ENCODE data around the gene FDXR.

The FDXR gene

GRCh38 chr17:74821655-74822334 lies 51.0 kb downstream of the FDXR start:
- Histone ChIP-seq H3K9ac (ENCODE audit: insufficient read length, low read depth) (no peak overlapping the region), H3K27me3 (ENCODE audit: insufficient read depth, insufficient read length) (no peaks in the 10 kb centered on the region), H3K9me3 (ENCODE audit: insufficient read depth, low read length) (no peaks in the 10 kb centered on the region), H3K36me3 (ENCODE audit: insufficient read depth, insufficient read length, low read length) (peaks cover 61% of the 10 kb centered on the region), H3K4me1 (ENCODE audit: insufficient read depth, insufficient read length) (peaks cover 4% of the 10 kb centered on the region), H3K4me3 (ENCODE audit: insufficient read length, low read depth) (no peak overlapping the region)
- no peak for DNase-seq (ENCODE audit: low read depth, low spot score)
- no peak for TF ChIP-seq YY1 (IDR thresholded peaks at IDR 0.05; ENCODE audit: insufficient read depth, insufficient read length)
- TF ChIP-seq ZNF274 (IDR thresholded peaks at IDR 0.05; ENCODE audit: low read depth, low read length): no peak
- no peak for TF ChIP-seq SUZ12 (IDR thresholded peaks at IDR 0.05; ENCODE audit: extremely low read depth, insufficient read depth, insufficient read length)

- Histone ChIP-seq H3K4me1 (ENCODE audit: insufficient read depth, insufficient read length) (peaks cover 4% of the 10 kb centered on the region), H3K9me3 (ENCODE audit: insufficient read depth, low read length) (no peaks in the 10 kb centered on the region), H3K36me3 (ENCODE audit: insufficient read depth, insufficient read length, low read length) (peaks cover 56% of the 10 kb centered on the region), H3K27me3 (ENCODE audit: insufficient read depth, insufficient read length) (no peaks in the 10 kb centered on the region), H3K9ac (ENCODE audit: insufficient read length, low read depth) (no peak overlapping the region), H3K4me3 (ENCODE audit: insufficient read length, low read depth) (no peak overlapping the region)
- no peak for DNase-seq (ENCODE audit: low read depth, low spot score)
- TF ChIP-seq SUZ12 (IDR thresholded peaks at IDR 0.05; ENCODE audit: extremely low read depth, insufficient read depth, insufficient read length) (no peak), ZNF274 (IDR thresholded peaks at IDR 0.05; ENCODE audit: low read depth, low read length) (no peak), YY1 (IDR thresholded peaks at IDR 0.05; ENCODE audit: insufficient read depth, insufficient read length) (no peak)
Measured at GRCh38 chr17:74819801-74820436, 52.9 kb downstream of the FDXR start.

GRCh38 chr17:74818291-74818938 lies 54.4 kb downstream of the FDXR start:
- peaks cover 51% of the 10 kb centered on the region for H3K36me3 ChIP-seq (ENCODE audit: insufficient read depth, insufficient read length, low read length)
- TF ChIP-seq YY1 (IDR thresholded peaks at IDR 0.05; ENCODE audit: insufficient read depth, insufficient read length): no peak
- no peak for TF ChIP-seq SUZ12 (IDR thresholded peaks at IDR 0.05; ENCODE audit: extremely low read depth, insufficient read depth, insufficient read length)
- no peak for TF ChIP-seq ZNF274 (IDR thresholded peaks at IDR 0.05; ENCODE audit: low read depth, low read length)
- H3K4me3 ChIP-seq (ENCODE audit: insufficient read length, low read depth): no peak overlapping the region
- peaks cover 4% of the 10 kb centered on the region for H3K4me1 ChIP-seq (ENCODE audit: insufficient read depth, insufficient read length)
- no peak overlapping the region for H3K9ac ChIP-seq (ENCODE audit: insufficient read length, low read depth)
- DNase-seq (ENCODE audit: low read depth, low spot score): no peak
- no peaks in the 10 kb centered on the region for H3K27me3 ChIP-seq (ENCODE audit: insufficient read depth, insufficient read length)
- H3K9me3 ChIP-seq (ENCODE audit: insufficient read depth, low read length): no peaks in the 10 kb centered on the region

GRCh38 chr17:74816905-74817620 lies 55.7 kb downstream of the FDXR start:
- peaks cover 52% of the 10 kb centered on the region for H3K36me3 ChIP-seq (ENCODE audit: insufficient read depth, insufficient read length, low read length)
- H3K4me3 ChIP-seq (ENCODE audit: insufficient read length, low read depth): no peak overlapping the region
- no peak for DNase-seq (ENCODE audit: low read depth, low spot score)
- peaks cover 6% of the 10 kb centered on the region for H3K4me1 ChIP-seq (ENCODE audit: insufficient read depth, insufficient read length)
- no peaks in the 10 kb centered on the region for H3K27me3 ChIP-seq (ENCODE audit: insufficient read depth, insufficient read length)
- no peak overlapping the region for H3K9ac ChIP-seq (ENCODE audit: insufficient read length, low read depth)
- H3K9me3 ChIP-seq (ENCODE audit: insufficient read depth, low read length): no peaks in the 10 kb centered on the region
- TF ChIP-seq SUZ12 (IDR thresholded peaks at IDR 0.05; ENCODE audit: extremely low read depth, insufficient read depth, insufficient read length) (no peak), YY1 (IDR thresholded peaks at IDR 0.05; ENCODE audit: insufficient read depth, insufficient read length) (no peak), ZNF274 (IDR thresholded peaks at IDR 0.05; ENCODE audit: low read depth, low read length) (no peak)

- peaks cover 6% of the 10 kb centered on the region for H3K4me1 ChIP-seq (ENCODE audit: insufficient read depth, insufficient read length)
- no peak for TF ChIP-seq YY1 (IDR thresholded peaks at IDR 0.05; ENCODE audit: insufficient read depth, insufficient read length)
- no peak for TF ChIP-seq ZNF274 (IDR thresholded peaks at IDR 0.05; ENCODE audit: low read depth, low read length)
- TF ChIP-seq SUZ12 (IDR thresholded peaks at IDR 0.05; ENCODE audit: extremely low read depth, insufficient read depth, insufficient read length): no peak
- H3K4me3 ChIP-seq (ENCODE audit: insufficient read length, low read depth): no peak overlapping the region
- H3K27me3 ChIP-seq (ENCODE audit: insufficient read depth, insufficient read length): no peaks in the 10 kb centered on the region
- no peaks in the 10 kb centered on the region for H3K9me3 ChIP-seq (ENCODE audit: insufficient read depth, low read length)
- peak overlapping the region; percentile 17 for H3K9ac ChIP-seq (ENCODE audit: insufficient read length, low read depth)
- peaks cover 43% of the 10 kb centered on the region for H3K36me3 ChIP-seq (ENCODE audit: insufficient read depth, insufficient read length, low read length)
- DNase-seq (ENCODE audit: low read depth, low spot score): peak; percentile 15
Measured at GRCh38 chr17:74815550-74816370, 57.0 kb downstream of the FDXR start.

- no peak for DNase-seq (ENCODE audit: low read depth, low spot score)
- Histone ChIP-seq H3K27me3 (ENCODE audit: insufficient read depth, insufficient read length) (no peaks in the 10 kb centered on the region), H3K9me3 (ENCODE audit: insufficient read depth, low read length) (no peaks in the 10 kb centered on the region), H3K36me3 (ENCODE audit: insufficient read depth, insufficient read length, low read length) (peaks cover 41% of the 10 kb centered on the region), H3K9ac (ENCODE audit: insufficient read length, low read depth) (no peak overlapping the region), H3K4me3 (ENCODE audit: insufficient read length, low read depth) (no peak overlapping the region), H3K4me1 (ENCODE audit: insufficient read depth, insufficient read length) (peaks cover 3% of the 10 kb centered on the region)
- TF ChIP-seq SUZ12 (IDR thresholded peaks at IDR 0.05; ENCODE audit: extremely low read depth, insufficient read depth, insufficient read length): no peak
- TF ChIP-seq YY1 (IDR thresholded peaks at IDR 0.05; ENCODE audit: insufficient read depth, insufficient read length): no peak
- no peak for TF ChIP-seq ZNF274 (IDR thresholded peaks at IDR 0.05; ENCODE audit: low read depth, low read length)
Measured at GRCh38 chr17:74815067-74815466, 57.7 kb downstream of the FDXR start.
